K562 (cell line): Measurements from ENCODE around the gene SERTAD1. TPM values are rescaled to one million over a fixed set of nuclear protein-coding genes. Genes with fewer than 3 reads are reported as not detected.

Experiments
- ATF7 ChIP-seq: fragments of 450-650 bp; IDR thresholded peaks from 2 replicates; pipeline ENCODE4 v1.7.1; 2014; ENCODE audit warnings: mild to moderate bottlenecking, moderate library complexity
- CREBBP ChIP-seq: IDR thresholded peaks from one replicate; pipeline ENCODE4 v1.6.1; 2012; ENCODE audit warnings: low read depth, mild to moderate bottlenecking, control low read depth, inconsistent platforms, low read length
- E2F3 ChIP-seq: fragments of 250-450 bp; sonication (Bioruptor Pico); IDR thresholded peaks from 2 replicates; pipeline ENCODE4 v1.4.0; 2020; ENCODE audit warnings: mild to moderate bottlenecking
- EGR1 ChIP-seq: fragments of 450-650 bp; conservative IDR thresholded peaks from 2 replicates; pipeline ENCODE4 v1.6.1; 2017; ENCODE audit warnings: mild to moderate bottlenecking
- EHMT2 ChIP-seq: fragments of 450-650 bp; IDR thresholded peaks from 2 replicates; pipeline ENCODE4 v1.6.1; 2018; ENCODE audit warnings: antibody characterized with exemption
- ETS1 ChIP-seq: conservative IDR thresholded peaks from 2 replicates; pipeline ENCODE4 v1.6.1; 2011; ENCODE audit warnings: low read depth, mild to moderate bottlenecking, low read length; ENCODE audit not compliant: control insufficient read depth
- GTF2F1 ChIP-seq: IDR thresholded peaks from 2 replicates; pipeline ENCODE4 v1.6.1; 2011; ENCODE audit warnings: low read depth, low read length, improper control_type of control experiment
- MBD2 ChIP-seq: sonication (generic); IDR thresholded peaks from 2 replicates; pipeline ENCODE4 v1.6.1; 2016; ENCODE audit warnings: low read depth, borderline replicate concordance
- MCM3 ChIP-seq: fragments of 450-650 bp; IDR thresholded peaks from 2 replicates; pipeline ENCODE4 v1.6.1; 2016
- MEIS2 ChIP-seq: fragments of 450-650 bp; IDR thresholded peaks from 2 replicates; pipeline ENCODE4 v1.6.1; 2014; ENCODE audit warnings: mild to moderate bottlenecking; ENCODE audit not compliant: partially characterized antibody
- MTA2 ChIP-seq: fragments of 450-650 bp; IDR thresholded peaks from 2 replicates; pipeline ENCODE4 v1.6.1; 2016; ENCODE audit warnings: low read depth
- NRF1 ChIP-seq, 2 experiments: fragments of 450-650 bp; IDR thresholded peaks in 1 of 2; conservative IDR thresholded peaks in 1 of 2; 2 replicates each; pipeline ENCODE4 v1.6.1; 2014; ENCODE audit warnings: mild to moderate bottlenecking in 2 of 2
- PHF8 ChIP-seq: fragments of 200-600 bp; sonication (generic); IDR thresholded peaks from 2 replicates; pipeline ENCODE4 v1.6.1; 2012; ENCODE audit warnings: mixed run types, mild to moderate bottlenecking, inconsistent platforms, low read length, moderate library complexity, borderline replicate concordance
- POLR2AphosphoS5 ChIP-seq: IDR thresholded peaks from 2 replicates; pipeline ENCODE4 v1.6.1; 2011; ENCODE audit warnings: mild to moderate bottlenecking, low read depth, low read length, moderate library complexity; ENCODE audit not compliant: control insufficient read depth, insufficient read depth
- ZNF121 ChIP-seq: sonication (generic); formaldehyde crosslinking; conservative IDR thresholded peaks from 2 replicates; pipeline ENCODE4 v1.8.0; 2022; ENCODE audit warnings: missing genetic modification reagents
- ZNF175 ChIP-seq: fragments of 200-800 bp; sonication (Bioruptor generic); IDR thresholded peaks from 2 replicates; pipeline ENCODE4 v1.6.1; 2016; ENCODE audit warnings: low read depth, mild to moderate bottlenecking, missing genetic modification characterization, missing compliant biosample characterization
- ZNF197 ChIP-seq: fragments of 200-800 bp; sonication (Bioruptor generic); IDR thresholded peaks from 2 replicates; pipeline ENCODE4 v1.6.1; 2016; ENCODE audit warnings: low read depth, missing genetic modification characterization, missing compliant biosample characterization
- ZNF282 ChIP-seq: sonication (generic); formaldehyde crosslinking; IDR thresholded peaks from 2 replicates; pipeline ENCODE4 v1.8.1; 2023; ENCODE audit warnings: missing genetic modification reagents
- ZNF347 ChIP-seq: fragments of 450-650 bp; formaldehyde crosslinking; IDR thresholded peaks from 2 replicates; pipeline ENCODE4 v1.4.0; 2020; ENCODE audit warnings: low read depth, mild to moderate bottlenecking, moderate library complexity
- ZNF584 ChIP-seq: fragments of 200-800 bp; sonication (Bioruptor generic); IDR thresholded peaks from 2 replicates; pipeline ENCODE4 v1.6.1; 2016; ENCODE audit warnings: low read depth, mild to moderate bottlenecking, missing genetic modification characterization, missing compliant biosample characterization
- ZNF639 ChIP-seq, 2 experiments: fragments of 200-800 bp in 1 of 2; sonication (Bioruptor generic) in 1 of 2; sonication (generic) in 1 of 2; formaldehyde crosslinking in 1 of 2; IDR thresholded peaks in 1 of 2; conservative IDR thresholded peaks in 1 of 2; 2 replicates each; pipeline versions ENCODE4 v1.5.0 to v1.6.1; 2016 to 2020; ENCODE audit warnings: missing compliant biosample characterization in 1 of 2, missing genetic modification characterization in 1 of 2, missing genetic modification reagents in 1 of 2
- polyA plus RNA-seq, 8 experiments: library from polyadenylated mRNA; depleted of rRNA in 4 of 8; stranded (reverse) in 5 of 8; unstranded in 3 of 8; fragments of >200 nt; fragmentation: Nextera tagmentation in 2 of 8; fragmentation: Illumina TruSeq in 1 of 8; extraction: Ambion mirVana in 2 of 8; extraction: Trizol in 1 of 8; gene quantifications; 2 replicates each; pipeline versions ENCODE4 v1.2.1 to v1.2.3, GENCODE V29; 2011 to 2014; ENCODE audit warnings: inconsistent platforms in 1 of 8, missing spikeins in 1 of 8
- total RNA-seq, 7 experiments: library from RNA; depleted of rRNA in 6 of 7; stranded (reverse); fragments of >200 nt in 6 of 7; fragmentation: Illumina TruSeq in 2 of 7; extraction: Trizol in 2 of 7; gene quantifications; 2 replicates each; pipeline versions ENCODE4 v1.2.1 to v1.2.3, GENCODE V29; 2011 to 2021; ENCODE audit warnings: low replicate concordance in 1 of 7
- TF ChIP-seq, protein P1 (sequence below): fragments of 450-650 bp; IDR thresholded peaks from 2 replicates; pipeline ENCODE4 v1.6.1; 2014; ENCODE audit warnings: low read depth, mild to moderate bottlenecking, moderate library complexity, borderline replicate concordance
- TF ChIP-seq, protein P2 (sequence below): fragments of 450-650 bp; IDR thresholded peaks from 2 replicates; pipeline ENCODE4 v1.6.1; 2018; ENCODE audit warnings: mild to moderate bottlenecking, low read depth; ENCODE audit not compliant: partially characterized antibody

SERTAD1 gene
- total and polyA plus RNA-seq, 9 of the 15 experiments (the other 6 are each of a cell fraction or from before 2014, with no cell fraction given): 0.15 to 8.7 (median 4.9) TPM

GRCh38 chr19:40465557-40466218 is 39.9 kb upstream of the SERTAD1 start, which contains the start of gene BLVRB (continued):
- peak; percentile 77 for TF ChIP-seq POLR2AphosphoS5
- peak; percentile 69; the same call in 1 of the 2 replicates for TF ChIP-seq PHF8
- TF ChIP-seq, protein P1, sequence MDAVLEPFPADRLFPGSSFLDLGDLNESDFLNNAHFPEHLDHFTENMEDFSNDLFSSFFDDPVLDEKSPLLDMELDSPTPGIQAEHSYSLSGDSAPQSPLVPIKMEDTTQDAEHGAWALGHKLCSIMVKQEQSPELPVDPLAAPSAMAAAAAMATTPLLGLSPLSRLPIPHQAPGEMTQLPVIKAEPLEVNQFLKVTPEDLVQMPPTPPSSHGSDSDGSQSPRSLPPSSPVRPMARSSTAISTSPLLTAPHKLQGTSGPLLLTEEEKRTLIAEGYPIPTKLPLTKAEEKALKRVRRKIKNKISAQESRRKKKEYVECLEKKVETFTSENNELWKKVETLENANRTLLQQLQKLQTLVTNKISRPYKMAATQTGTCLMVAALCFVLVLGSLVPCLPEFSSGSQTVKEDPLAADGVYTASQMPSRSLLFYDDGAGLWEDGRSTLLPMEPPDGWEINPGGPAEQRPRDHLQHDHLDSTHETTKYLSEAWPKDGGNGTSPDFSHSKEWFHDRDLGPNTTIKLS: 0 out of 2 replicates have a peak, but pooled peaks have one; percentile 19
- TF ChIP-seq ZNF282 (CRISPR knock-in tag): no peak
- TF ChIP-seq MCM3: no peak
- no peak for TF ChIP-seq EHMT2
- no peak for TF ChIP-seq ZNF584 (CRISPR knock-in tag)
- 0 out of 2 replicates have a peak, but pooled peaks have one; percentile 20 for TF ChIP-seq GTF2F1
- no peak for TF ChIP-seq CREBBP
- peak; percentile 100 for TF ChIP-seq MEIS2
- TF ChIP-seq ZNF639 (CRISPR knock-in tag; conservative IDR thresholded peaks at IDR 0.05 in 1 of 2, IDR thresholded peaks at IDR 0.05 in 1 of 2): no peak
- peak; percentile 57 for TF ChIP-seq MBD2
- TF ChIP-seq E2F3 (CRISPR knock-in tag): peak; percentile 61; the same call in 1 of the 2 replicates
- peak; percentile 37; the same call in 1 of the 2 replicates for TF ChIP-seq MTA2
- 0 out of 2 replicates have a peak, but pooled peaks have one; percentile 18 for TF ChIP-seq ZNF175 (CRISPR knock-in tag)
- TF ChIP-seq ZNF347 (CRISPR knock-in tag): no peak
- 0 out of 2 replicates have a peak, but pooled peaks have one; percentile 51 for TF ChIP-seq ETS1
- TF ChIP-seq, protein P2, sequence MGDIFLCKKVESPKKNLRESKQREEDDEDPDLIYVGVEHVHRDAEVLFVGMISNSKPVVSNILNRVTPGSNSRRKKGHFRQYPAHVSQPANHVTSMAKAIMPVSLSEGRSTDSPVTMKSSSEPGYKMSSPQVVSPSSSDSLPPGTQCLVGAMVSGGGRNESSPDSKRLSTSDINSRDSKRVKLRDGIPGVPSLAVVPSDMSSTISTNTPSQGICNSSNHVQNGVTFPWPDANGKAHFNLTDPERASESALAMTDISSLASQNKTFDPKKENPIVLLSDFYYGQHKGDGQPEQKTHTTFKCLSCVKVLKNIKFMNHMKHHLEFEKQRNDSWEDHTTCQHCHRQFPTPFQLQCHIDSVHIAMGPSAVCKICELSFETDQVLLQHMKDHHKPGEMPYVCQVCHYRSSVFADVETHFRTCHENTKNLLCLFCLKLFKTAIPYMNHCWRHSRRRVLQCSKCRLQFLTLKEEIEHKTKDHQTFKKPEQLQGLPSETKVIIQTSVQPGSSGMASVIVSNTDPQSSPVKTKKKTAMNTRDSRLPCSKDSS: no peak
- no peak for TF ChIP-seq ZNF197 (CRISPR knock-in tag)
- no peak for TF ChIP-seq ZNF121 (CRISPR knock-in tag)
- peak; percentile 88 for TF ChIP-seq EGR1
- TF ChIP-seq NRF1 (conservative IDR thresholded peaks at IDR 0.05 in 1 of 2, IDR thresholded peaks at IDR 0.05 in 1 of 2): peak; percentile 88 to 90
- peak; percentile 86; the same call in 1 of the 2 replicates for TF ChIP-seq ATF7
